KMS-11 (cell line): ENCODE results near the gene DUOX2.

Experiments
- H2AFZ ChIP-seq: fragments of 200-600 bp; sonication (generic); 2 replicates; pipeline ENCODE4 v1.6.1; 2016; ENCODE audit warnings: antibody characterized with exemption, mixed run types, low read depth
- H3K27ac ChIP-seq: fragments of 200-600 bp; sonication (generic); 2 replicates; pipeline ENCODE4 v1.6.1; 2016; ENCODE audit warnings: mild to moderate bottlenecking, mixed run types
- H3K27me3 ChIP-seq: fragments of 200-600 bp; sonication (generic); 2 replicates; pipeline ENCODE4 v1.6.1; 2017; ENCODE audit warnings: mild to moderate bottlenecking, low read depth, mixed run types, moderate library complexity; ENCODE audit not compliant: insufficient read depth
- H3K36me3 ChIP-seq: fragments of 200-600 bp; sonication (generic); 2 replicates; pipeline ENCODE4 v1.6.1; 2017; ENCODE audit warnings: mild to moderate bottlenecking, mixed run types; ENCODE audit not compliant: insufficient read depth
- H3K4me1 ChIP-seq: fragments of 200-600 bp; sonication (generic); 2 replicates; pipeline ENCODE4 v1.6.1; 2016; ENCODE audit warnings: mild to moderate bottlenecking, low read depth, mixed run types; ENCODE audit not compliant: poor library complexity, severe bottlenecking
- H3K4me2 ChIP-seq: fragments of 200-600 bp; sonication (generic); 2 replicates; pipeline ENCODE4 v1.7.0; 2016; ENCODE audit warnings: mild to moderate bottlenecking, mixed run types
- H3K4me3 ChIP-seq: fragments of 200-600 bp; sonication (generic); IDR thresholded peaks from 2 replicates; pipeline ENCODE4 v1.6.1; 2017; ENCODE audit warnings: low read depth, low read length, mixed read lengths; ENCODE audit not compliant: insufficient read depth
- H3K79me2 ChIP-seq: fragments of 200-600 bp; sonication (generic); 2 replicates; pipeline ENCODE4 v1.6.1; 2016; ENCODE audit warnings: low read depth, mixed run types; ENCODE audit not compliant: insufficient read depth
- H3K9ac ChIP-seq: fragments of 200-600 bp; sonication (generic); 2 replicates; pipeline ENCODE4 v1.6.1; 2016; ENCODE audit warnings: mild to moderate bottlenecking, mixed run types
- H4K20me1 ChIP-seq: fragments of 200-600 bp; sonication (generic); 2 replicates; pipeline ENCODE4 v1.6.1; 2016; ENCODE audit warnings: mild to moderate bottlenecking, mixed run types; ENCODE audit not compliant: insufficient read depth
- CTCF ChIP-seq: fragments of 200-600 bp; sonication (generic); conservative IDR thresholded peaks from 2 replicates; pipeline ENCODE4 v1.6.1; 2017; ENCODE audit warnings: low read depth, mild to moderate bottlenecking, antibody characterized with exemption, low read length, moderate library complexity, mixed read lengths

Gene DUOX2

DNA sequence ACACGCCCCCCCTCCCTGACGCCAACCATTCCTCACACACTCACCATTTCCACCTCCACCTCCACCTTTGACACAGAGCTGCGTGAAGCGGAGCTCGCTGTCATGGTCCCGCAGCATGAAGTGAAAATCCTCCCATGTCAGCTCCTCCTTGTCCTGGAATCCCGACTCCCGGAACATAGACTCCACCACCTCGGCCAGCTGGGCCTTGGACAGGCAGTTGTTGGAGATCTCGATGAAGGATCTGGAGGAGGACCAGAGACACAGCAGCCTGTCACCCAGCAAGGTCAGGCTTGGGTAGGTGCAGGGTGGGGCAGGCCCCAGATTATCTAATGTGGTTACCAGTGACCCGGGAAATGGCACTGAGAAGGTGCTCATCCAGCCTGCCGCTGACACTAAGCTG, 12.2 kb downstream of the DUOX2 start:
- no peaks in the 10 kb centered on the region for H3K79me2 ChIP-seq
- TF ChIP-seq CTCF: no peak
- no peaks in the 10 kb centered on the region for H4K20me1 ChIP-seq
- no peak overlapping the region for H3K4me3 ChIP-seq
- H3K4me2 ChIP-seq: no peak overlapping the region
- H2AFZ ChIP-seq: no peak overlapping the region
- no peak overlapping the region for H3K9ac ChIP-seq
- no peak overlapping the region for H3K27ac ChIP-seq
- H3K36me3 ChIP-seq: no peaks in the 10 kb centered on the region
- no peaks in the 10 kb centered on the region for H3K27me3 ChIP-seq
- H3K4me1 ChIP-seq: no peaks in the 10 kb centered on the region

DNA sequence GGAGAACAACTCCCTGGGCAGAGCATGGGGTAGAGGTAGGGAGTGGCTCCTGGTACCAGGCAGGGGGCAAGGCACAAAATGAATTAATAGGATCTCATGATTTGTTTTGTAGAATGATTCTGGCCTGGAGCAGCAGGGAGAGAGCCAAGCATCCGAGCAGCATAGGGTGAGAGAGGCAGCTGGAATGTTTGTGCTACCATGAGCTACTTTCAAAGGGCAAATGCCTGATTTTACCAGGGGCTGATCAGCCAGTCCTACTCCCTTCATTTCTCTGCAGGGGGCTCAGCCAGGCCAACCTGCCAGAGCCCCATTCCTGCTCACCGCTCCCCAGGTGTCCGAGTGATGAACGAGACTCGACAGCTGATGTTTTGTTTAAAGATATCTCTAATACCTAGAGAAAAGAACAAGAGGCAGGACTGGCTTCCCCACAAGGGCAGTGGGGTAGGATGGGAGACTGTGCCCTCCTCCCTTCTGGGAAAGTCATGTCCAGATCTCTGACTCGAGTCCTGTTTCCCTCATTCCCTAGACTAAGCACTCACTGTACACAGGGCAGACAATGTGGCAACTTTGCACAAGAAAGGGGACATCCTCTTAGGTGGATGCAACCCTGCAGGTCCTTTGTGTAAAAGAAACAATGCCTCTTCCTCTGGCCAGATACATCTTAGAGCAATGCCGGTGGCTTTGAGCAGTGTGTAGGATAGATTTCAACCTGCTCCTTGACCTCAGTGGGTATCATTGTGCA, 12.9 kb downstream of the DUOX2 start:
- Histone ChIP-seq H2AFZ (no peak overlapping the region), H3K27me3 (no peaks in the 10 kb centered on the region), H3K4me2 (no peak overlapping the region), H3K79me2 (no peaks in the 10 kb centered on the region), H3K27ac (no peak overlapping the region), H3K4me1 (no peaks in the 10 kb centered on the region), H4K20me1 (no peaks in the 10 kb centered on the region), H3K4me3 (no peak overlapping the region), H3K36me3 (no peaks in the 10 kb centered on the region), H3K9ac (no peak overlapping the region)
- TF ChIP-seq CTCF: no peak

DNA sequence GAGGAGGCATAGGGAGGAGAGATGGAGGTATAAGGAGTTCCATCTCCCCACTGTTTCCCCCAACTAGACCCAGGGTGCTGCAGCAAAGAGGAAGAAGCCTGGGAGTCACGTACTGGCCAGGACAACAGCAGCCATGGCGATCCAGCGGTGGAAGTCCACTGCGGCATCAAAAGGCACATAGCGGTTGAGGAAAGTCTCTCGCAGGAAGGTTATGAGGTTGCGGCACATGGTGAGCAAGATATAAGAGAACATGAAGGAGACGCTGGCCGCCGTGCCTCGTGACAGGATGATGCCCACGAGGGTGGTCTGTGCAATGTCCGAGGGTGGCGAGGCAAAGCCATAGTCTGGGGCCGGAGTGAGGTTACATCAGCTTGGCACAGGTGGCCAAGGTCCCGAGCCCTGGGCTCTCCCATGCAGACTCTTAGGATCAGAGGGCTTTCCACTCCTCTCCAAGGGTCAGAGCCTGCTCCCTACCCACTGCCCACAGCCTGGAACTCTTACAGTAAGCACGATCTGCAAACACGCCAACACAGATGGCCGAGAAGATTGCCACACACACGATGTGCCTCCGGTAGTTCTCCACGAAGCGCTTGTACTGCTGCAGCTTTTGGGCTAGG, 14.3 kb downstream of the DUOX2 start:
- H4K20me1 ChIP-seq: no peaks in the 10 kb centered on the region
- no peak overlapping the region for H3K4me2 ChIP-seq
- H3K27me3 ChIP-seq: no peaks in the 10 kb centered on the region
- H3K9ac ChIP-seq: no peak overlapping the region
- no peak overlapping the region for H3K27ac ChIP-seq
- no peaks in the 10 kb centered on the region for H3K36me3 ChIP-seq
- H3K4me1 ChIP-seq: no peaks in the 10 kb centered on the region
- no peak for TF ChIP-seq CTCF
- H2AFZ ChIP-seq: no peak overlapping the region
- H3K4me3 ChIP-seq: no peak overlapping the region
- no peaks in the 10 kb centered on the region for H3K79me2 ChIP-seq

DNA sequence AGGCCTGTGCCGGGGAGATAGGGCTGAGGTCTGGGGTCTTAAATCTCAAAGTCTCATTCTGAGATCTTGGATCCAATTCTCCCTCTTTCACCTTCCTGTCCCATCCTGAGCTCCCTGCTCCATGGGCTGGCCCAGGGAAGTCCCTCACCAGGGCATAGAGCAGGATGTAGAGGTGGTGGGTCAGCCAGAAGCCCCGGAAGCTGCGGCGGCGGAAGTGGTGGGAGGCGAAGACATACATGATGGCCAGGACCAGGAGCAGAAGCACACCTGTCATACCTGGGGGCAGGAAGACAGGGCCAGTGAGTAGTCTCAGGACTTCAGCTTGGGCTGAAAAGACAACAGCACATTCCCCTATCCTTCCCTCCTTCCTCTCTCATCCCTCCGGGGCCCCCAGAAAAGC, 16.5 kb downstream of the DUOX2 start:
- H2AFZ ChIP-seq: no peak overlapping the region
- H3K4me3 ChIP-seq: no peak overlapping the region
- no peak overlapping the region for H3K27ac ChIP-seq
- H3K79me2 ChIP-seq: no peaks in the 10 kb centered on the region
- no peak overlapping the region for H3K4me2 ChIP-seq
- TF ChIP-seq CTCF: no peak
- no peaks in the 10 kb centered on the region for H3K27me3 ChIP-seq
- H4K20me1 ChIP-seq: no peaks in the 10 kb centered on the region
- H3K9ac ChIP-seq: no peak overlapping the region
- H3K36me3 ChIP-seq: no peaks in the 10 kb centered on the region
- H3K4me1 ChIP-seq: no peaks in the 10 kb centered on the region
